NT2/D1 (cell line): Measurements from ENCODE around the gene MAML2.

Experiments
- SUZ12 ChIP-seq: IDR thresholded peaks from 2 replicates; pipeline ENCODE4 v1.6.1; 2011; ENCODE audit not compliant: insufficient read length, insufficient read depth; ENCODE audit errors: extremely low read depth
- YY1 ChIP-seq: IDR thresholded peaks from 2 replicates; pipeline ENCODE4 v1.6.1; 2011; ENCODE audit not compliant: insufficient read length, insufficient read depth

DNA sequence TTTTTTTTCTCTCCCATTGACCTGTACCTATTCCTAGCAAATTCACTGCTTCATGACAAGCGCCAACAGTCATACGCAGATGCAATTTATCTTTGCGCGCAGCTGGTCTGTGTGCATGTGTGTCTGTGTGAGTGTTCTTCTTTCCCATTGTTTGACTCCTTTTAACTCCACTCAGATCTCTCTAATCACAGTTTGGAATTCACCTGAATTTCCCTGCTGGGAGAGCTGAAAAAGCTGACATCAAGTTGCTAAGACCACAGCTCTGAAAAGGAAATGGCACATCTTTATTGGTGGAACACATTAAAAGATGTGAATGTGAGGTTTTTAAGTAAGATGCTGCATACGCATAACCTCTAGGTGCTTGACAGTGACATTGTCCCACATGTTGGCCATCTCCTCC lies 231.7 kb downstream of the MAML2 start:
- TF ChIP-seq SUZ12 (no peak), YY1 (no peak)
